GM18511 (cell line): ENCODE data around the gene MTFR2.

Experiments
- ATAC-seq: cut with Tn5 transposase; IDR thresholded peaks from one replicate; pipeline ENCODE4 v1.9.1; 2021; ENCODE audit warnings: mild to moderate bottlenecking, moderate library complexity; ENCODE audit not compliant: unreplicated experiment

The MTFR2 gene

DNA sequence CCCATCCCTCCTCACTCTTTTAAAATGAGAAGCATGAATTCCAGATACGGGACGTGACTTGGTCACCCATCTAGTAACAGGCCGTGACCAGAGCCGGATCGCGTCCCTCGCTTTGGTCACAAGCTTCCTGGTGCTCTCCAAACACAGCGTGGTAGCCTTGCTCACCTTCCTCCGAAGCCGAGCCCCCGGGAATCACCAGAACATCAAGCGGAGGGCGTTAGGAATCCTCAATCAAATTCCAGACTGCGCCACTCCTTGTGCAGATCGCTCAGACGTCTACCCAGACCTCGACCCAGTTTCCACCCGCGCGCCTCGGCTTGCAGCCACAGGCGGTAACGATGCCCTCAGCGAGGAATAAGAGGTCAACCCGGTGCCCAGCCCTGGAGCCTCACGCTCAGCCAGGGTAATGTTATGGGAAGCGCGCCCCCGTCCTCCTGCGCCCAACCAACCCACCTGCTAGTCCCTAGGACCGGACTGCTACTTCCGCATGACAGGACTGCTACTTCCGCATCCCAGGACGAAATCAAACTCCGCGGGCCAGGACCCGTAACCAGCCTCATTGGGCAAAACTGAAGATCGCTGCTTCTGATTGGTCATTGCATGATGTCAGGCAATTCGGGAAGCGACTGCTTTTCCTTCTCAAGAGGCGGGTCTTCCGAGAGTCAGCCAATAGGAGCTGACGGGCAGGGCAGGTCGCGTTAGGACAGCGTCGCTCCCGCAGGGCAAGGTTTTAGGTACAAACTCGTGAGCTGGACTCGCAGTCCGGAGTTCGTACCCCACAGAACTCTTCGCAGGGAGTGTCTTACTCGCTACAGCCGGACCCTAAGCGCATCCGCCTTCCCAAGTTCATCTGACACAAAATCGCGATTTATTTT lies at the start of gene MTFR2:
Gene MTFR2, minus strand, starts transcription at position 501 of the 875 bp plus-strand sequence. CDS start 1,212 bp downstream, outside the sequence.
- peak; percentile 97 for ATAC-seq

DNA sequence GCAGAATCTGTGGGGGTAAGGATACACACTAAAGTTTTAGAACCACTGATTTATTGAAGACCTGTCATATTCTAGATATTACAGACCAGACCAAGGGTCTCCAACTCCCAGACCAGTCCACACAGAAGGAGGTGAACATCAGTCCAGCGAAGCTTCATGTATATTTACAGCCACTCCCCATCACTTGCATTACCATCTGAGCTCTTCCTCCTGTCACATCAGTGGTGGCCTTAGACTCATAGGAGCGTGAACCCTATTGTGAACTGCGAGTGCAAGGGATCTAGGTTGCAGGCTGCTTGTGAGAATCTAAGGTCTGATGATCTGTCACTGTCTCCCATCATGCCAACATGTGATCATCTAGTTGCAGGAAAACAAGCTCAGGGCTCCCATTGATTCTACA lies 44.5 kb upstream of the MTFR2 start:
- ATAC-seq = no peak

DNA sequence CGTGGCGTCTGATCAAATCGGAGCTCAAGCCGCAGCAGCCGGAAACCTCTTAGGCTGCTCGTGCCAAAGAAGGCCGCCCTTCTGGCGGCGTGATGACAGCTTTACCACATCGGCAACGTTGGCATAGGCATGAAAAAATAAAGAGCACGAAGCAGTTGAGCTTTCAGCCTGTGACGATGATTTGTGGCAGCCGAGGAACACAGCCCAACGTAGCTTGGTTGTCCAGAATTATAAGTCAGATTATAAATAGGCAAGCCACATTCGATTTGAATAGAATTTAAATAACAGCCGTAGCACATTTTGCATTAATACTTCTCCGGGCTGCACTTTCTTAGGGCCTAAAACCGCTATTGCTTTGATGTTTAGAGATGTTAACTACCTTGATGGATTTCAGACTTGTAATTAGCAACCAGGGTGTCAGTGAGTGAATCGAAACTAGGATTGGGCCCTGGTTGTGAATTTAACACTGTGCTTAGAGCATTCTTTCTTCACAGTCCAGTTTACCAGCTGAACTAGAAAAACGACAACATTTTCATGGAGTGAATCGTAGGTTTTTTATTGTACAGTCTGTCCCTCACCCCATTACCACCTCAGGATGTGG lies 40.4 kb upstream of the MTFR2 start:
- peak; percentile 42 for ATAC-seq

DNA sequence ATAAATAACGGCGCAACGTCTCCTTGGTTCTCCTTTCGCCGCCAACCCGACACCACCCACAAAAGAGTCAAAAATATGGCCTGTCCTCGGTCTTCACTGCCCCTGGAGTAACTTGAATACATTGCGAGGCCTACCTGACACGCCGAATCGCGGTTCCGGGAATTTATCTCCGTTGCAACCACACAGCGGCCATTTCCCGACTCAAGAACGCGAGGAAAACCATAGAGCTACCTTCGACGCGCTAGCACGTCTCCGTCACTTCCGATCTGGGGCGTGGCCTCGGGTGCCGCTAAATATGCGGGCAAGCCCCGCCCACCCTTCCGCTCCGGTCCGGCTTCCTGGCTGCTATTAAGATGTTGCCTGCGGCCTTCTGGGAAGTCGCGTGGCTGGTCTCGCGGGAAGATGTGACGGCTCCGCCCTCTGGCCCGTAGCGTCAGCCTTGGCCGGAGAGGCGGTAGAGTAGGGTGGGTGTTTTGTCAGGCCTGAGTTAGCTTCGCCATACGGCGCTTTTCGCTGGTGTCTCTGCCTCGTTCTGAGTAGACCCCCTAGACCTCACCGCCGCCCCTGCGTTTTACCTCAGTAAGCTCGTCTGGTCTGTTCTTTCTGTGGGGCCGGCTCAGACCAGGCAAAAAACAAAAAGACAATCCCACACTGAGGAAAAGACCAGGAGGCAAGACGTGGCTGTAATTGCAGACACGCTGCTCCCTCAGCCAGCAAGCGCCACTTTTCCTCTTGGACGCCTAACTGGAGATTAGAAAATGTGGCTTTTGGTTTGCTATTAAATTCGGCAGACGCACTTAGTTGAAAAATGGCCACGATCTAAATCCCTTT lies 39.7 kb upstream of the MTFR2 start, which contains the start of gene BCLAF1:
Gene BCLAF1, minus strand, starts transcription at position 268 of the 831 bp plus-strand sequence. CDS start 9,980 bp downstream, outside the sequence.
- peak; percentile 93 for ATAC-seq

DNA sequence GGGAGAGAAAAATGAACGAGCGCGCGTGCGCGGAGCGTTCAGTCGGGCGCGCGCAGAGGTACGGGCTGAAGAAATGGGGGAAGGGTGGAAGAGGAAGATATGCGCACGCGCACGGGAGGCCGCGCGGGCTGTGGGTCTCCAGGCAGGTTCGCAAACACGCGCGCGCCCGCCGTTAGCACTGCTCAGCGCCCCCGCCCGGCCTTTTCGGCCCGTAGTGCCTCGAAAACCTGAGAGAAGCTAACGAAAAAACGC lies 39.1 kb upstream of the MTFR2 start:
- ATAC-seq = peak; percentile 53

DNA sequence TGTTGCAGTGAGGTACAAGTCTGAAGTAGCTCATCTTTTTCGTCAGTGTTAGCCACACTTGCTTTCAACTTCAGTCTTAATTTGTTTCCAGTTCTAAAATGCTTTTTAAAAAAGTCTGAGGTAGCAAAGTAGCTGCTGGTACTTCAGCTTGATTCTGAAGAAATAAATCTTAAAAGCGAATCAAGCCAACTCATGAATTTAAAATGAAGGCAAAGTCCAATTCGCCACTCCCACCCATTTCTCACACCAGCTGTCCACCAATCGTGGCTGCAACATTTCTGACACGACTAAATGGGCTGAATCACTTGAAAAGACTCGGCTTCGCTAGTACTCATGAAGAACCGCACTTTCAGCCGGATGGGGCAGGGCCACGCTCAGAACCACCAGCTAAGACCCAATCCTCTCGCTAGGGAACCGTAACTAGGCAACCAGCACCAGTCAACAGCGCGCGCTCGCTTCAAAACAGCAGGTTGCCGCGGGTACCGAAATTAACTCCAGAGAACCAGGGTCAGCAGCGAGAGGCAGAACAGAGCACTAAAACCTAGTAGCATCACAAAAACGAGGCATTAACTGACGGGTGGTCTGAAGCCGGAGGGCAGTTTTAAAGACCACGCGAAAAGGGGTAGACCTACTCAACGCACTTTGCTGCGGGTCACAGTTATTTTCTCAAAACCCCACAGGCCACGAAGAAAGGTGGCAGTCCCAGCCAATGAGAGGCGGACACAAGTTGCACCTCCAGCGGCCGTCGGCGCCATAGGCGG lies 38.6 kb upstream of the MTFR2 start:
- ATAC-seq = peak; percentile 31

DNA sequence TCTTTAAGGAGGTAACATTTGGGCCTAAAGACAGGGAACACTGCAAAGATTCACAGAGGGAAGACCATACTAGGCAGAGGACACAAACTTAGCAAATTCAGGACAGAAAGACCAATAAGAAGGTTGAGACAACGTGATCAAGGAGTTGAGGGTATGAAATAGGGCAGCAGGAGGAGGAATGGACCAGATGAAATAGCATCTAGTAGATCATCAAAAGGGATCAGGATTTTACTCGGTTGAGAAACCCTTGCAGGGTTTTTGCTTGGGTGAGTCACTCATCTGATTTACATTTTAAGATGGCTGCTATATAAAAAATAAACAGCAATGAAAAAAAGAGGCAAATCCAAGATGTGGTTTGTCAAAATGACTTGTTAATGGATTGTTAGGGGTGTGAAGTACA lies 34.8 kb upstream of the MTFR2 start:
- no peak for ATAC-seq

DNA sequence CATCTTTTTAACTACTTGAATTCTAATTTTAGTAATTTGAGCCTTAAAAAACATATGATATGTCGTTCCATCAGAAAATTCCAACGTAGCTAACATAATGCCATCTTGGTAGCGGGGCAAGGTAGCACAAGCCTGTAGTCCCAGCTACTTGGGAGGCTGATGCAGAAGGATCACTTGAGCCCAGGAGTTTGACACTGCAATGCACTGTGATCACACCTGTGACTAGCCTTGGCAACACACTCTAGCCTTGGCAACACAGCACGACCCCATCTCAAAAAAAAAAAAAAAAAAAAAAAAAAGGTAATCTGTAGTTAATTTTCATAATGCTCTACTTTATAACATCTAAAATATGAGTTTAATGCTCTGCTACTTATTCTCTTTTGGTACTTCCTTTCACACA lies 32.8 kb upstream of the MTFR2 start:
- ATAC-seq = peak; percentile 51

DNA sequence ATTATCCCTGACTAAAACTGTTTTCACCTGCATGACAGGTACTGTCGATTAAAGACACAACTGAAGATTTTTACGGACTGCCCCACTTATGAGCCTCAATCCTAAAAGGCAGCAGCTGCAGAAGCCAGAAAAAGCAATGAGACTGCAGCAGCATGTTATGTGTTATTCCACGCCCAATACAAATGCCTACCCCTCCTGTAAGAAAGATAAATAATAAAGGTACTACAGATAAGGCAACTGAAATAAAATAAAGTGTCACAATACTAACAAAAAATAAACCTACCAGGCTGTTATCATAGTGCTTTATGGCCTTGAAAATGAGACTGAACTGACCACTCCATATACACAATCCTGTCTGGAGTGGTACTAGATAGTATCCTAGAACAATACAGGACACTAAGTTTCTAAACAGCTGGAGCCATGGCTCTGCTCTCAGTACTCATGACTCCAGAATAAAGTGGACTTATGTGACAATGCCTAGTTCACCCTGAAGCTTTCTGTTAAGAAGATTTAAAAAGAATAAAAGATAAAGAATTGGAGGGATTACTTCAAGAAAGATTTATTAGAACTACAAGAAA lies 30.0 kb upstream of the MTFR2 start:
- no peak for ATAC-seq

DNA sequence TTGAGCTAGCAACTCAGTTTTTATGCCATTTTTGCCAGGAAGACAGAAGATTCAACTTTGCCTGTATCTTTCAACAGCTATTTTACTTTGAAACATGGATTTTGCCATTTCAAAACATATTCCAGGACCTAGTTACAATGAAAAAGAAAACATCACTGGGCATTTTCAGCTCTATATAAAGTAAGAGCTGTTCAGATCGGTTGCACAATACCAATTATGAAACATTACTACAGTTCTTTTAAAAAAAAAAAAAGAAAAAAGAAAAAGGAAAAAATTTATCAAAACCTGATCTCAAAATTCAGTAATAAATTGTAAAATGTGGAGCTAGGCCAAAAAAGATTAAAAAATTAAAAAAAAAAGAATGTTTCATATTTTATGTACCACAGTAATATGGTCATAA lies 24.0 kb upstream of the MTFR2 start:
- ATAC-seq = no peak

DNA sequence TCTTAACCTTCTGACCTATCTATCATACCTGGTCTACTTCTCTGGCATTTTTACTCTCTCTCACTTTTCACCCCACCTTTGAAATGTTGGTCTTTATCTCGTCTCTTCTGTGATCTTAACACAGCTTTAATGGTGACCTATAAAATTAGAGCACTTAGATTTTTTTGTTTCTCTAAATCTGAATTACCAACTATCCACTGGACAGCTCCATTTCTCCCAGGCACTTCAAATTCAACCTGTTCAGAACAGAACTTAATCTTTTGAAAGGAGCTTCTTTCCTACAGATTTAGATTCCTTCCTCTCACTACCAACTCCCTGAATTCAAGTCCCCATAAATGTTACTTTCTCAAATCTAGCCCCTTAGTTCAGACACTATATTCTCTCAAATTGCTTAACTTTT lies 15.0 kb upstream of the MTFR2 start:
- ATAC-seq = no peak

DNA sequence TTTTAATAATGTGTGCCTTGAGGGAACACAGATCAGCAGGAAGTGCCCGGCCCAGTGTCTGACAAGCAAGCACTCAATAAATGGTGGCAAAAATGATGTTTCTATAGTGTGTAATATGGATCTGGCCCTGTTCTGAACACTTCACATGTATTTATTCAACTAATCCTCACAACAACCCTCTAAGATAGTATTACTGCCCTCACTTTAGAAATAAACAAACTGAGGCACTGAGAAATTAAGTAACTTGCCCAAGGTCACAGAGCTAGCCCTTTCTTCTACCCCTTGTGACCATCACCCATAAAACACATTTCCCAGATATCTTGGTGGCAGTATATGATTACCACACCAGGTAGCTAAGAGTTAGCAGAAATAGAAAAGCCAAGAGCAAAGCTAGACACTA lies 12.8 kb upstream of the MTFR2 start:
- ATAC-seq = no peak

DNA sequence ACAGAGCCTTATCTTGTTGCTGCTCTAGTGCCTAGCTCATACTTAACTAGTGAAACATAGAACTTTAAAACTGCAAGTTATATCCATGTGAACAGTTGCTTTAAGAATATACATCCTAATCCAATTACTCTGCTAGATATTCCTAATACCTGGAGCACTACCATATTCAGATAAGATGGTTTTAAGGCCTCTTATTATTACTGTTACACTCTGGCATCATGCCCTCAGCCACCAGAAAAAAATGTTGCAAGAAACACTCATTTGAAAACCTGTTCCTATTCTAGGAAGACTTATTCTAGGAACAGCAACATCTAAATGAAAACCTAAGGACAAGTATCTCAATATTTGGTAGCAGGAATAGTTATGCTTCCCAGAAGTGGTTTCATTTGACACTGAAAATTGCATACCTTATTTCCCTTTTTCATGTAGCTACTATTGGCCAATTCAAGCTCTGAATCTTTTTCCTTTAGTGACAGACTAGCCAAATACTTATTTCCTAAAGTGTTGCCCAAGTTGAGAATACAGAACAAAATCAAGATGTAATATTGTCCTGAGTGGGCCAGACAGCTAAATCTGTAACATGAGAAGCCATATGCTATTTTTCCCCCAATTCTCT lies 4.8 kb upstream of the MTFR2 start:
- ATAC-seq = no peak

DNA sequence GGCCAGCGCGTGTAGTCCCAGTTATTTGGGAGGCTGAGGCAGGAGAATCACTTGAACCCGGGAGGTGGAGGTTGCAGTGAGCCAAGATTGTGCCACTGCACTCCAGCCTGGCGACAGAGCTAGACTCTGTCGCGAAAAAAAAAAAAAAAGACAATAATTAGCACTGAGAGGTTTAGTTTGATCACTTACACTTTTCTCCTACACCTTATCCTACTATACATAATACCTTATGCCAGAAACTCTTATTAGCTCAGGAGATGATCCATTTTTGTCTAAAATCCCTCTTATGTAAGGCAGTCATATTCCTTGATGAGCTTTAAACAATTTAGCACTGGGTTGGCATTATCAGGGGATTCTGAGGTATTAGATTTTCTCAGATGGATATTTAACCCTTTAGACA lies 3.6 kb upstream of the MTFR2 start:
- no peak for ATAC-seq

DNA sequence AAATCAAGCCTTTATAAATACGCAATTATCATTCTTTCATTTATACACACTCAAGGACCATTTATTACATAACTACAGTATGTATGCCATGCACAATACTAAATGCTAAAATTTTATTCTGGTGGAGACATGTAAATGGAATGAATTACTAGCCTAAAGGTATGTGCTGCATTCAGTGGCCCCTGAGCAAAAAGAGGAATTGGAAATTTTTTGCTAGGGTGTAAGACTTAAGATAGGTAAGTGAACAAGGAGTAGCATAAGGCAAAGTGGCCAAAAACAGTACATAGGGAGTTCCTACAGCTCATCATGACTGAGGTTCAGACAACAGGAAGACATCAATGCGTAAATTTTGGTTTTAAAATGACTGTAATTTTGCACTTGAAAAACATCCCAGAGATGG lies 2.3 kb upstream of the MTFR2 start:
- no peak for ATAC-seq

DNA sequence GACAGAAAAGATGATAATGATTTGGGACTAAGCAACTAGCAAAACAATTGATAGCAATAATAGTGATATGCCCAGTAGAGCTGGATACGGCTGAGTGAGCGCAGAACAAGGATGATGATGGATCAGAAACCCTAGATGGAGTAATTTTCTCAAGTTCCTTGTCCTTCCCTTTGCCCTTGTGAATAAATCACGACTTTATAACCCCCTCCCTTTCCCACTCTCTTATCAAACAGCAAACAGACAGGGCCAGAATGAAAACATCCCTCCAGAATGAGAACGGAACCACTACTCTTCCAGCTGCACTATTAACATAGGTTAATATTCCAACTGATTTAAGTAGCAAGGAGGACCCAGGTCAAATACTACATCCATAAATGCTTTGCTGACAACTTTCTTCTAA lies 1.3 kb upstream of the MTFR2 start:
- no peak for ATAC-seq

DNA sequence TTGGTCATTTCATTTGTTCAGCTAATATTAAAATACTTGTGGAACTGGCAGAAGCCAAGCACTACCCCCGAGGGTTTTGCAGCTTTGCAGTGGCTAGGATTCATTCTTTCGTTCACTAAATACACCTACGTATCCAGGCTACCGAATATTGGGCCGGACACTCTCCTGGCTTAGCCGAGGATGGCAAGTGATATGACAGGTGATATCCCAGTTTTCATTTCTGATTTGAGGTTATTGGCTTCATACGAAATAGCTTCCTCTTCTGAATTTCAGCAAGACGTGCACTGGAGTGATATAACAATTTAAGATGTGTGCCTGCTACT lies 536 bp upstream of the MTFR2 start:
- peak; percentile 15 for ATAC-seq

DNA sequence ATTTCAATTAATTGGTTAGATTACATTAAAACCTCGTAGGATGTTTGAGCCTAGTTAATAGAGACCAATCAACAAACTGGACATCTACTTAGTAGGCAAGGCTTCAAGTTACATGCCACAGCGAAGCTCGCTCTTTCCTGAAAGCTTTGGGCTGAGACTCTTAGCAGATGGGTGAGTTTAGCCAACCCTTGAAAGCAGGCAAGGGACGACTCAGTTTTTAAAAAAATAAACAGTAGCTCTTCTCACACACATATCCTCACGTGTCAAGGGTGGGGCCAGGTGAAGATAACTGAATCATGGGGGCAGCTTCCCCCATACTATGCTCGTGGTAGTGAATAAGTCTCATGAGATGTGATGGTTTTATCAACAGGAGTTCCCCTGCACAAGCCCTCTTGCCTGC lies 775 bp downstream of the MTFR2 start:
- ATAC-seq = no peak

DNA sequence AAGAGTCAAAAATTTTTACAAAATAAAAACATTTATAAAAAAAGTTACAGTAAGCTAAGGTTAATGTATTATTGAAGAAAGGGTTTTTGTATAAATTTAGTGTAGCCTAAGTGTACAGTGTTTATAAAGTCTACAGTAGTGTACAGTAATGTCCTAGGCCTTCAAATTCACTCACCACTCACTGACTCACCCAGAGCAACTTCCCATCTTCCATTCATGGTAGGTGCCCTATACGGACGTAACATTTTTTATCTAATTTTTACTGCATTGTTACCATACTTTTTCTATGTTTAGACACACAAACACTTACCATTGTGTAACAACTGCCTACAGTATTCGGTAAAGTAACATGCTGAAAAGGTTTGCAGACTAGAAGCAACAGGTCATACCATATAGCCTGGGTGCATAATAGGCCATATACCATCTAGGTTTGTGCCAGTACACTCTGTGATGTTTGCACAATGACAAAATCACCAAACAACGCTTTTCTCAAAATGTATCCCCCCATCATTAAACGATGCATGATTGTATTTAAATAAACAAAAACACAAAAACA lies 6.0 kb downstream of the MTFR2 start:
- no peak for ATAC-seq
